UCSD-AML1 (cell line): Measurements from ENCODE around the gene SFMBT1.
A peak's percentile ranks its signal among the peaks of the same experiment; 100 is the strongest.

Experiments
- DNase-seq: peaks from one replicate; lab custom pipeline; 2025; ENCODE audit not compliant: unreplicated experiment; lab: John Stamatoyannopoulos, UW

SFMBT1 gene

GRCh38 chr3:53003320-53003719, 42.6 kb downstream of the SFMBT1 start:
- DNase-seq, result no peak

GRCh38 chr3:52998771-52999513, 46.9 kb downstream of the SFMBT1 start:
- DNase-seq, result no peak

GRCh38 chr3:52990637-52991036, 55.2 kb downstream of the SFMBT1 start:
- DNase-seq, result no peak

DNA sequence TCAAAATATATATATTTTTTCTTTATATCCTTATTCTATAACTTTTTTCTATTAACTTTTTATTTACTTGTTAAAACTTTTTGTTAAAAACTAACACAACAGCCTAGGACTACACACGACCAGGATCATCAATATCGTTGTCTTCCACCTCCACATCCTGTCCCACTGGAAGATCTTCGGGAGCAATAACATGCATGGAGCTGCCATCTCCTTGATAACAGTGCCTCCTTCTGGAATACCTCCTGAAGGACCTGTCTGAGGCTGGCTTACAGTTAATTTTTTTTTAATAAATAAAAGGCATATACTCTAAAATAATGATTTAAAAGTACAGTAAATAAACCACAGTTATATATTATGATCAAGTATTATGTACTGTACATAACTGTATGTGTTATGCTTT, 58.9 kb downstream of the SFMBT1 start:
- no peak for DNase-seq

- no peak for DNase-seq
Measured at GRCh38 chr3:52986049-52986448, 59.8 kb downstream of the SFMBT1 start.

GRCh38 chr3:52983828-52984227, 62.0 kb downstream of the SFMBT1 start:
- no peak for DNase-seq

GRCh38 chr3:52983336-52983807, 62.5 kb downstream of the SFMBT1 start:
- DNase-seq, result peak; percentile 16

DNA sequence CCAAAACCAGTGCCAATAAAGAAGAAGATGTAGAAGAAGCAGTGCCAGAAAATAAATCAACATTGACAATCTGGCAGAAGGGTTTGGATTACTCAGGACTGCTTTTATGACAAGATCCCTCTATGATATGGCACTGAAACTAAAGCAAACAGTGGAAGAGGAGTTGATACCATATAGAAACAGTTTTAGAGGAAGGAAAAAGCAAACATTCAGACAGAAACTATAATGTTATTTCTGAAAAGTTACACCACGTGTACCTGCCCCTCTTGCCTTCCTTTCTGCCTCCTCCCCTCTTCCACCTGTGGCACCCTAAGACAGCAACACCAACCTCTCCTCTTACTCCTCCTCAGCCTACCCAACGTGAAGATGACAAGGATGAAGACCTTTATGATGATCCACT, 63.0 kb downstream of the SFMBT1 start:
- no peak for DNase-seq

GRCh38 chr3:52979190-52979983, 66.5 kb downstream of the SFMBT1 start:
- no peak for DNase-seq

- no peak for DNase-seq
Measured at GRCh38 chr3:52978109-52978754, 67.6 kb downstream of the SFMBT1 start.

- no peak for DNase-seq
Measured at GRCh38 chr3:52973806-52974205, 72.1 kb downstream of the SFMBT1 start.

GRCh38 chr3:52971895-52972294, 74.0 kb downstream of the SFMBT1 start:
- DNase-seq, result no peak

GRCh38 chr3:52967398-52967797, 78.5 kb downstream of the SFMBT1 start:
- DNase-seq, result no peak

DNA sequence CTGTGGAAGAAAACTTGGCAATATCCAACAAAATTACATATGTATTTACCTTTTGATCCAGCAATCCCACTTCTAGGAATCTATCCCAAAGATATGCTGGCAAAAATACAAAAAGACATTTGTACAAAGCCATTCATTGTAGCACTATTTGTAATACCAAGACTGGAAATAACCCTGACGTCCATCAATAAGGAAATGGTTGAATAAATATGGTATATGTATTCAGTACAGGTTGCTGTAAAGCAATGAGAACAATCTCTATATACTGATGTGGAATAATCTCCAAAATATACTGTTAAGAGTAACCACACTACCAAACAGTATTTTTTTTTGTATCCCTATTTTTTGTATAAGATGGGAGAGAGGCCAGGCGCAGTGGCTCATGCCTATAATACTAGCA, 83.7 kb downstream of the SFMBT1 start:
- no peak for DNase-seq

- DNase-seq, result no peak
Measured at GRCh38 chr3:52959773-52960172, 86.1 kb downstream of the SFMBT1 start.

- no peak for DNase-seq
Measured at GRCh38 chr3:52939600-52939999, 106.3 kb downstream of the SFMBT1 start.

- no peak for DNase-seq
Measured at GRCh38 chr3:52934630-52935530, 111.0 kb downstream of the SFMBT1 start.

- DNase-seq, result no peak
Measured at GRCh38 chr3:52931889-52932288, 114.0 kb downstream of the SFMBT1 start.

- no peak for DNase-seq
Measured at GRCh38 chr3:52931328-52931727, 114.5 kb downstream of the SFMBT1 start.

DNA sequence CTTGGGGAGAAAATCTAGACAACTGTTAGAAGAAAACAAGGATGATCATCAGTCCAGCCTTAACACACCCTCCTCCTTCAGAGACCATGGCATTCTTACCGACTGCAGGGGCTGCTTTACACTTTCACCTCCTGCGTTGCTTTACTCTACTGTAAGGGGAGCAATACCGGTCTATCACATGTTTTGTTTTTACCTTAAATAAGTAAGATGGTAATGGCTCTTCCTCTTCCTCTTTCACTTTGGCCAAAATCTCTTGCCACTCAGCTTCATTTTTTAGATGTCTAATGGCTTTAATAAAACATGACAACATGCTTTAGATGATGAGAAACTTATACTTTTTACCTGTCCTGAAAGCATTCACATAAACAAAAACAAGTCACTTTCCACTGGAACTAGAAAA, 115.1 kb downstream of the SFMBT1 start:
- DNase-seq, result no peak

GRCh38 chr3:52926554-52926953, 119.3 kb downstream of the SFMBT1 start:
- DNase-seq, result no peak
